ENCODE measurements around the gene CPTP. TPM values are rescaled to one million over a fixed set of nuclear protein-coding genes. Genes with fewer than 3 reads are reported as not detected.

Gene CPTP
- total and polyA plus RNA-seq, 10 of the 15 experiments (the other 5 are each of a cell fraction or from before 2014, with no cell fraction given), result 0.06 to 24.3 (median 10.0) TPM

- TF ChIP-seq PBX3 (IDR thresholded peaks at IDR 0.05; ENCODE audit: insufficient replicate concordance, low read depth, low read length) (no peak), BACH1 (IDR thresholded peaks at IDR 0.05; ENCODE audit: borderline replicate concordance) (peak; percentile 88), HDAC6 (IDR thresholded peaks at IDR 0.05; ENCODE audit: unreplicated experiment) (no peak), CREM (IDR thresholded peaks at IDR 0.05; ENCODE audit: low read depth) (peak; percentile 74; the same call in 1 of the 2 replicates), ZBTB4 (CRISPR knock-in tag; IDR thresholded peaks at IDR 0.05) (no peak), HDAC2 (IDR thresholded peaks at IDR 0.05) (no peak), FOXK2 (IDR thresholded peaks at IDR 0.05) (no peak), IRF3 (IDR thresholded peaks at IDR 0.05) (no peak), NFXL1 (IDR thresholded peaks at IDR 0.05; ENCODE audit: borderline replicate concordance) (no peak), USF2 (IDR thresholded peaks at IDR 0.05; ENCODE audit: borderline replicate concordance, low read depth, low read length) (no peak), CTCF (IDR thresholded peaks at IDR 0.05 in 2 of 3, conservative IDR thresholded peaks at IDR 0.05 in 1 of 3; ENCODE audit: control insufficient read depth in 2 of 3, extremely low read depth in 1 of 3, insufficient read depth in 1 of 3, low read depth in 3 of 3, low read length in 3 of 3) (peak; percentile 34 to 60 (median 44)), KLF5 (IDR thresholded peaks at IDR 0.05; ENCODE audit: partially characterized antibody) (peak; percentile 69), YY1 (IDR thresholded peaks at IDR 0.05; ENCODE audit: low read depth, low read length) (no peak), BCLAF1 (IDR thresholded peaks at IDR 0.05) (0 out of 2 replicates have a peak, but pooled peaks have one; percentile 60), ELK1 (IDR thresholded peaks at IDR 0.05; ENCODE audit: low read depth, low read length) (no peak), TCF3 (IDR thresholded peaks at IDR 0.05; ENCODE audit: borderline replicate concordance, insufficient read depth, low read depth, low read length) (no peak)
Measured at GRCh38 chr1:1349256-1350012, 24.8 kb downstream of the CPTP start, which contains the start of gene DVL1 (continued).

All from GM12878 (cell line).